ENCODE results near the gene BRINP1. TPM values are rescaled to one million over a fixed set of nuclear protein-coding genes. Genes with fewer than 3 reads are reported as not detected.

BRINP1 gene
- total RNA-seq, 1 donor from 2014 or later = 0.96 TPM

- H3K4me1 Mint-ChIP-seq = peaks cover 19% of the 10 kb centered on the region
- peaks cover 2% of the 10 kb centered on the region for H3K27me3 Mint-ChIP-seq (ENCODE audit: low read depth)
- no peaks in the 10 kb centered on the region for H3K36me3 Mint-ChIP-seq (ENCODE audit: low read depth)
- no peak for DNase-seq (ENCODE audit: low read depth, low spot score)
- no peak overlapping the region for H3K4me3 Mint-ChIP-seq
- TF ChIP-seq CTCF (conservative IDR thresholded peaks at IDR 0.05) = no peak
- H3K27ac Mint-ChIP-seq (ENCODE audit: unreplicated experiment) = no peak overlapping the region
- peaks cover 5% of the 10 kb centered on the region for H3K9me3 Mint-ChIP-seq
Measured at GRCh38 chr9:119302988-119303698, 66.1 kb downstream of the BRINP1 start.

- H3K27ac Mint-ChIP-seq (ENCODE audit: unreplicated experiment) = no peak overlapping the region
- peaks cover 10% of the 10 kb centered on the region for H3K4me1 Mint-ChIP-seq
- no peak overlapping the region for H3K4me3 Mint-ChIP-seq
- no peaks in the 10 kb centered on the region for H3K27me3 Mint-ChIP-seq (ENCODE audit: low read depth)
- no peak for TF ChIP-seq CTCF (conservative IDR thresholded peaks at IDR 0.05)
- peaks cover 5% of the 10 kb centered on the region for H3K9me3 Mint-ChIP-seq
- H3K36me3 Mint-ChIP-seq (ENCODE audit: low read depth) = no peaks in the 10 kb centered on the region
- DNase-seq (ENCODE audit: low read depth, low spot score) = no peak
Measured at GRCh38 chr9:119298076-119298853, 71.0 kb downstream of the BRINP1 start.

- Mint-ChIP-seq H3K36me3 (ENCODE audit: low read depth) (no peaks in the 10 kb centered on the region), H3K9me3 (no peaks in the 10 kb centered on the region), H3K4me3 (no peak overlapping the region), H3K4me1 (peaks cover 24% of the 10 kb centered on the region), H3K27ac (ENCODE audit: unreplicated experiment) (no peak overlapping the region), H3K27me3 (ENCODE audit: low read depth) (peaks cover 2% of the 10 kb centered on the region)
- no peak for DNase-seq (ENCODE audit: low read depth, low spot score)
- no peak for TF ChIP-seq CTCF (conservative IDR thresholded peaks at IDR 0.05)
Measured at GRCh38 chr9:119291554-119291953, 77.7 kb downstream of the BRINP1 start.

- Mint-ChIP-seq H3K9me3 (no peaks in the 10 kb centered on the region), H3K36me3 (ENCODE audit: low read depth) (no peaks in the 10 kb centered on the region), H3K4me3 (no peak overlapping the region), H3K27ac (ENCODE audit: unreplicated experiment) (no peak overlapping the region), H3K27me3 (ENCODE audit: low read depth) (peaks cover 2% of the 10 kb centered on the region), H3K4me1 (peaks cover 24% of the 10 kb centered on the region)
- TF ChIP-seq CTCF (conservative IDR thresholded peaks at IDR 0.05) = peak; percentile 85
- peak; percentile 65 for DNase-seq (ENCODE audit: low read depth, low spot score)
Measured at GRCh38 chr9:119289740-119290433, 79.3 kb downstream of the BRINP1 start.

GRCh38 chr9:119284587-119285337 lies 84.5 kb downstream of the BRINP1 start:
- peaks cover 31% of the 10 kb centered on the region for H3K4me1 Mint-ChIP-seq
- H3K36me3 Mint-ChIP-seq (ENCODE audit: low read depth) = no peaks in the 10 kb centered on the region
- TF ChIP-seq CTCF (conservative IDR thresholded peaks at IDR 0.05) = no peak
- H3K9me3 Mint-ChIP-seq = no peaks in the 10 kb centered on the region
- no peak overlapping the region for H3K27ac Mint-ChIP-seq (ENCODE audit: unreplicated experiment)
- H3K27me3 Mint-ChIP-seq (ENCODE audit: low read depth) = peaks cover 25% of the 10 kb centered on the region
- no peak for DNase-seq (ENCODE audit: low read depth, low spot score)
- H3K4me3 Mint-ChIP-seq = no peak overlapping the region
